ENCODE measurements around the gene ADORA2A. TPM values are rescaled to one million over a fixed set of nuclear protein-coding genes. Genes with fewer than 3 reads are reported as not detected.

ADORA2A gene
- total and polyA plus RNA-seq, 10 of the 15 experiments (the other 5 are each of a cell fraction or from before 2014, with no cell fraction given), result 0.69 to 31.2 (median 18.3) TPM

DNA sequence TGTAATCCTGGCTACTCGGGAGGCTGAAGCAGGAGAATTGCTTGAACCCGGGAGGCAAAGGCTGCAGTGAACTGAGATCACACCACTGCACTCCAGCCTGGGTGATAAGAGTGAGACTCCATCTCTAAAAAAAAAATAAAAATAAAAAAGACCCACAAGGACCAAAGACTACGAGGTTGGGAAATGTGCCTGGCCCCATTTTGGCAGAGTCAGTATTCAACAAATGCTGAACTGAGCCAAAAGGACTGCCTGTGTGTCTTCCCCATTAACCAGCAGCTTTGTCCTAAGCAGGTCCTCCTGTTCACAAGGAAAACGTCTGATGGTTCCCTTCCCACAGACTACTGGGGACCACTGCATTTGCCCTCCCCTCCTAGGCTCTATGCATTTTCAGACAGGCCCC is 27.6 kb downstream of the ADORA2A start:
- Histone ChIP-seq H3K4me2 (ENCODE audit: control insufficient read depth, insufficient read depth) (no peak overlapping the region), H3K9me3 (replicated peaks; ENCODE audit: control insufficient read depth, insufficient read depth, low read length) (no peaks in the 10 kb centered on the region; the same call in 2 of the 3 replicates), H3K27ac (ENCODE audit: control insufficient read depth, insufficient read depth) (no peak overlapping the region), H4K20me1 (ENCODE audit: control insufficient read depth, insufficient read depth) (no peaks in the 10 kb centered on the region), H3K4me3 (no peak overlapping the region), H3K36me3 (ENCODE audit: control insufficient read depth in 2 of 2, insufficient read depth in 2 of 2, low read length in 1 of 2) (no peaks in the 10 kb centered on the region), H3K9ac (ENCODE audit: control insufficient read depth, insufficient read depth, low read length) (no peak overlapping the region), H2AFZ (ENCODE audit: control insufficient read depth, low read depth, low read length) (no peak overlapping the region), H3K79me2 (ENCODE audit: control insufficient read depth, insufficient read depth, low read length) (no peaks in the 10 kb centered on the region), H3K4me1 (ENCODE audit: control insufficient read depth, insufficient read depth, low read length) (no peaks in the 10 kb centered on the region), H3K27me3 (replicated peaks in 1 of 2; ENCODE audit: control insufficient read depth in 2 of 2, insufficient read depth in 2 of 2, low read length in 1 of 2) (no peaks in the 10 kb centered on the region)
- in situ Hi-C loops (cut with MboI), result no loop called here
- intact Hi-C loops (cut with micrococcal nuclease; ENCODE audit: unreplicated experiment), result no loop called here
- CTCF ChIA-PET, result interaction anchor here (1.7 kb wide), 1 partner anchor 10 kb away, joined by 5 read pairs; no protein-coding TSS in a partner anchor
- TF ChIP-seq, protein P1, sequence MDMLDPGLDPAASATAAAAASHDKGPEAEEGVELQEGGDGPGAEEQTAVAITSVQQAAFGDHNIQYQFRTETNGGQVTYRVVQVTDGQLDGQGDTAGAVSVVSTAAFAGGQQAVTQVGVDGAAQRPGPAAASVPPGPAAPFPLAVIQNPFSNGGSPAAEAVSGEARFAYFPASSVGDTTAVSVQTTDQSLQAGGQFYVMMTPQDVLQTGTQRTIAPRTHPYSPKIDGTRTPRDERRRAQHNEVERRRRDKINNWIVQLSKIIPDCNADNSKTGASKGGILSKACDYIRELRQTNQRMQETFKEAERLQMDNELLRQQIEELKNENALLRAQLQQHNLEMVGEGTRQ (IDR thresholded peaks at IDR 0.05; ENCODE audit: borderline replicate concordance, low read depth, low read length), result no peak
- TF ChIP-seq LARP7 (IDR thresholded peaks at IDR 0.05) (no peak), BHLHE40 (IDR thresholded peaks at IDR 0.05; ENCODE audit: borderline replicate concordance in 1 of 2, low read depth in 2 of 2, low read length in 1 of 2) (no peak), ZSCAN29 (IDR thresholded peaks at IDR 0.05) (no peak), NFXL1 (IDR thresholded peaks at IDR 0.05; ENCODE audit: borderline replicate concordance) (no peak), MAX (IDR thresholded peaks at IDR 0.05; ENCODE audit: low read depth, low read length) (no peak), ZBTB33 (IDR thresholded peaks at IDR 0.05) (no peak), STAT3 (IDR thresholded peaks at IDR 0.05; ENCODE audit: low read depth, low read length) (no peak), EZH2 (IDR thresholded peaks at IDR 0.05; ENCODE audit: borderline replicate concordance, control insufficient read depth, low read depth, low read length) (no peak), RELA (IDR thresholded peaks at IDR 0.05; ENCODE audit: borderline replicate concordance, partially characterized antibody) (no peak), FOS (IDR thresholded peaks at IDR 0.05; ENCODE audit: borderline replicate concordance, extremely low read depth, insufficient read length) (no peak), NR2C1 (IDR thresholded peaks at IDR 0.05) (no peak), ZNF622 (IDR thresholded peaks at IDR 0.05) (no peak), KLF5 (IDR thresholded peaks at IDR 0.05; ENCODE audit: partially characterized antibody) (no peak), E2F8 (IDR thresholded peaks at IDR 0.05; ENCODE audit: low read depth, partially characterized antibody) (no peak)
- FAIRE-seq (no peak), ATAC-seq (no peak), DNase-seq (ENCODE audit: low read depth, low spot score) (no peak)
- POLR2A ChIA-PET, result interaction anchor here (1.4 kb wide), 1 partner anchor 19 kb away, joined by 5 read pairs; no protein-coding TSS in a partner anchor
- BruUV-seq (replicated peaks), result no TSS peak
- 69% methylated on average over 4 of the region's 4 CpGs for WGBS (ENCODE audit: insufficient coverage, insufficient replicate concordance, low lambda C conversion rate, missing lambda C conversion rate)
- SMC1A ChIA-PET (ENCODE audit: uncharacterized antibody, unreplicated experiment), result interaction anchor here (0.9 to 1.5 kb wide), 2 partner anchors 10 to 12 kb away, joined by 4 read pairs; no protein-coding TSS in a partner anchor
- RAD21 ChIA-PET (ENCODE audit: unreplicated experiment), result interaction anchor here (1.4 kb wide), 1 partner anchor 48 kb away, joined by 3 read pairs; no protein-coding TSS in a partner anchor
